HepG2 (cell line): Measurements from ENCODE around the gene TMEM141. TPM values are rescaled to one million over a fixed set of nuclear protein-coding genes. Genes with fewer than 3 reads are reported as not detected.

Experiments
- CEBPG ChIP-seq: IDR thresholded peaks from 2 replicates; pipeline ENCODE4 v1.6.1; 2016
- EEA1 ChIP-seq: sonication (generic); formaldehyde crosslinking; IDR thresholded peaks from 2 replicates; pipeline ENCODE4 v1.5.1; 2020; ENCODE audit warnings: mild to moderate bottlenecking, missing genetic modification reagents, borderline replicate concordance
- FOXP1 ChIP-seq, 2 experiments: fragments of 450-650 bp in 1 of 2; IDR thresholded peaks; 2 replicates each; pipeline ENCODE4 v1.6.1; 2017 to 2018; ENCODE audit warnings: antibody characterized with exemption in 1 of 2
- KDM2A ChIP-seq: sonication (generic); formaldehyde crosslinking; IDR thresholded peaks from 2 replicates; pipeline ENCODE4 v1.4.0; 2020; ENCODE audit warnings: low read depth, missing genetic modification reagents, borderline replicate concordance
- MAF1 ChIP-seq: sonication (generic); formaldehyde crosslinking; IDR thresholded peaks from 2 replicates; pipeline ENCODE4 v1.5.0; 2020; ENCODE audit warnings: missing genetic modification reagents, borderline replicate concordance
- NBN ChIP-seq: fragments of 450-650 bp; conservative IDR thresholded peaks from 2 replicates; pipeline ENCODE4 v1.6.1; 2017
- RBAK ChIP-seq: sonication (generic); formaldehyde crosslinking; IDR thresholded peaks from 2 replicates; pipeline ENCODE4 v1.5.1; 2020; ENCODE audit warnings: mild to moderate bottlenecking, missing genetic modification reagents
- RBFOX2 ChIP-seq: fragments of 200-400 bp; formaldehyde crosslinking; IDR thresholded peaks from 2 replicates; pipeline ENCODE4 v1.6.1; 2017; ENCODE audit warnings: low read depth, mild to moderate bottlenecking, low read length
- SETDB1 ChIP-seq: sonication (generic); formaldehyde crosslinking; IDR thresholded peaks from 2 replicates; pipeline ENCODE4 v1.5.1; 2020; ENCODE audit warnings: missing genetic modification reagents, mild to moderate bottlenecking, borderline replicate concordance
- SIN3A ChIP-seq: IDR thresholded peaks from 2 replicates; pipeline ENCODE4 v1.6.1; 2011; ENCODE audit warnings: low read depth, mild to moderate bottlenecking, control low read depth, low read length, borderline replicate concordance
- SMAD1 ChIP-seq: sonication (generic); formaldehyde crosslinking; IDR thresholded peaks from 2 replicates; pipeline ENCODE4 v1.4.0; 2020; ENCODE audit warnings: missing genetic modification reagents, low read depth, mild to moderate bottlenecking, borderline replicate concordance
- SRF ChIP-seq: IDR thresholded peaks from 2 replicates; pipeline ENCODE4 v1.6.1; 2011; ENCODE audit warnings: mild to moderate bottlenecking, low read depth, low read length, moderate library complexity
- TMF1 ChIP-seq: sonication (generic); formaldehyde crosslinking; IDR thresholded peaks from 2 replicates; pipeline ENCODE4 v1.8.1; 2022; ENCODE audit warnings: low read depth, missing genetic modification reagents
- ZFP1 ChIP-seq: IDR thresholded peaks from 2 replicates; pipeline ENCODE4 v1.6.1; 2016
- ZFP36 ChIP-seq: fragments of 150-350 bp; IDR thresholded peaks from 2 replicates; pipeline ENCODE4 v1.6.1; 2018; ENCODE audit warnings: borderline replicate concordance, low read length, low read depth; ENCODE audit not compliant: partially characterized antibody
- ZNF224 ChIP-seq: sonication (generic); formaldehyde crosslinking; IDR thresholded peaks from 2 replicates; pipeline ENCODE4 v1.5.0; 2020; ENCODE audit warnings: mild to moderate bottlenecking, missing genetic modification reagents
- ZNF326 ChIP-seq: sonication (generic); formaldehyde crosslinking; IDR thresholded peaks from 2 replicates; pipeline ENCODE4 v1.4.0; 2020; ENCODE audit warnings: missing genetic modification reagents, borderline replicate concordance
- ZNF337 ChIP-seq: sonication (generic); formaldehyde crosslinking; IDR thresholded peaks from 2 replicates; pipeline ENCODE4 v1.5.1; 2020; ENCODE audit warnings: missing genetic modification reagents, low read depth, mild to moderate bottlenecking, borderline replicate concordance
- ZNF577 ChIP-seq: sonication (generic); formaldehyde crosslinking; IDR thresholded peaks from 2 replicates; pipeline ENCODE4 v1.4.0; 2020; ENCODE audit warnings: mild to moderate bottlenecking, low read depth, missing genetic modification reagents, borderline replicate concordance
- ZNF775 ChIP-seq: sonication (generic); formaldehyde crosslinking; IDR thresholded peaks from 2 replicates; pipeline ENCODE4 v1.4.0; 2020; ENCODE audit warnings: missing genetic modification reagents, mild to moderate bottlenecking, moderate library complexity, borderline replicate concordance
- ZNF776 ChIP-seq: sonication (generic); formaldehyde crosslinking; IDR thresholded peaks from 2 replicates; pipeline ENCODE4 v1.4.0; 2020; ENCODE audit warnings: mild to moderate bottlenecking, missing genetic modification reagents
- polyA plus RNA-seq, 8 experiments: library from polyadenylated mRNA; depleted of rRNA in 3 of 8; stranded (reverse) in 7 of 8; unstranded in 1 of 8; fragments of >200 nt; fragmentation: Illumina TruSeq in 4 of 8; extraction: Trizol in 4 of 8; gene quantifications; 2 replicates each; pipeline versions ENCODE4 v1.2.1 to v1.2.3, GENCODE V29; 2011 to 2016; ENCODE audit warnings: low read depth in 4 of 8, missing spikeins in 1 of 8, mixed read lengths in 1 of 8; ENCODE audit not compliant: insufficient read depth in 1 of 8
- total RNA-seq, 5 experiments: library from RNA; depleted of rRNA; stranded (reverse); fragments of >200 nt; fragmentation: Illumina TruSeq; extraction: Trizol; gene quantifications; 2 replicates each; pipeline ENCODE4 v1.2.3, GENCODE V29; 2016; ENCODE audit warnings: low read depth in 1 of 5
- TF ChIP-seq, protein P1 (sequence below): sonication (generic); formaldehyde crosslinking; IDR thresholded peaks from 2 replicates; pipeline ENCODE4 v1.5.0; 2020; ENCODE audit warnings: mild to moderate bottlenecking, low read depth, missing genetic modification reagents, borderline replicate concordance
- TF ChIP-seq, protein P2 (sequence below): sonication (generic); formaldehyde crosslinking; IDR thresholded peaks from 2 replicates; pipeline ENCODE4 v1.4.0; 2020; ENCODE audit warnings: missing genetic modification reagents
- TF ChIP-seq, protein P3 (sequence below): sonication (generic); formaldehyde crosslinking; IDR thresholded peaks from 2 replicates; pipeline ENCODE4 v1.4.0; 2020; ENCODE audit warnings: missing genetic modification reagents
- TF ChIP-seq, protein P4 (sequence below): sonication (generic); formaldehyde crosslinking; IDR thresholded peaks from 2 replicates; pipeline ENCODE4 v1.9.0; 2021; ENCODE audit warnings: missing genetic modification reagents, borderline replicate concordance

The TMEM141 gene
- total and polyA plus RNA-seq, 2 of the 13 experiments (the other 11 are each of a cell fraction or from before 2014, with no cell fraction given), result 81.0 to 202 TPM

DNA sequence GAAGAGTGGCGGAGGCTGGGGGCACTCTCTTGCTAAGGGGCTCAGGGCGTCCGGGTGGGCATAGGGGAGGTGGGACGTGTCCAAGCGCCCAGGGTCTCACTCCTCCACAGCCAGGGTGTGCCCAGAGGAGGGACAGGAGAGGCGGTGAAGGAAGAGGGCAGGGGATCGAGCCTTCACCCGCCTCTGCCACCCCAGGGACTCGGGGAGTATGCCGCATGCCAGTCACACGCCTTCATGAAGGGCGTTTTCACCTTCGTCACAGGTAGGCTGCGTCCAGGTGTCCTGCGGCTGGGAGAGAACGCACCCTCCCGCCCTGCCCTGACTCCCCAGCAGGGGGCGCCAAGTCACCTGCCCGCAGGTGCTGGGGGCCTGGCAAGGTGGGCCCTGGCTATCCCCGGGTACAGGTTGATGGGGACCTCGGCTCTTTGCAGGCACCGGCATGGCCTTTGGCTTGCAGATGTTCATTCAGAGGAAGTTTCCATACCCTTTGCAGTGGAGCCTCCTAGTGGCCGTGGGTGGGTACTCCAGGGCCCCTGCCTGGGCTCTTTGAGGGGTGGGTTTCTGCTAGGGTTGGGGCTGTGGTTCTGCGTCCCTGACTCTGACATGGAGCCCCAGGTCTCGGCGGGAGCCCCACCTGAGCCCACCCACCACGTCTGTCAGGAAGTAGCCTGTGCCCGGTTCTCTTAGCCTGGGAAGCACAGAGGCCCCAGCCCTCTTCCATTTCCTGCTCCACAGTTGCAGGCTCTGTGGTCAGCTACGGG is 552 bp downstream of the TMEM141 start (continued):
- TF ChIP-seq MAF1 (CRISPR knock-in tag), result no peak
- no peak for TF ChIP-seq ZNF337 (CRISPR knock-in tag)
- TF ChIP-seq SRF, result no peak
- TF ChIP-seq SIN3A, result no peak
- TF ChIP-seq, protein P1, sequence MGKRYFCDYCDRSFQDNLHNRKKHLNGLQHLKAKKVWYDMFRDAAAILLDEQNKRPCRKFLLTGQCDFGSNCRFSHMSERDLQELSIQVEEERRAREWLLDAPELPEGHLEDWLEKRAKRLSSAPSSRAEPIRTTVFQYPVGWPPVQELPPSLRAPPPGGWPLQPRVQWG (CRISPR knock-in tag), result no peak
- no peak for TF ChIP-seq ZNF577 (CRISPR knock-in tag)
- no peak for TF ChIP-seq SETDB1 (CRISPR knock-in tag)
- no peak for TF ChIP-seq ZNF326 (CRISPR knock-in tag)
- TF ChIP-seq ZFP1 (CRISPR knock-in tag), result no peak
- TF ChIP-seq ZFP36, result no peak
- 0 out of 2 replicates have a peak, but pooled peaks have one; percentile 21 for TF ChIP-seq KDM2A (CRISPR knock-in tag)
- no peak for TF ChIP-seq FOXP1 (IDR thresholded peaks at IDR 0.05)
- TF ChIP-seq FOXP1 (CRISPR knock-in tag; IDR thresholded peaks at IDR 0.05), result no peak
- TF ChIP-seq, protein P2, sequence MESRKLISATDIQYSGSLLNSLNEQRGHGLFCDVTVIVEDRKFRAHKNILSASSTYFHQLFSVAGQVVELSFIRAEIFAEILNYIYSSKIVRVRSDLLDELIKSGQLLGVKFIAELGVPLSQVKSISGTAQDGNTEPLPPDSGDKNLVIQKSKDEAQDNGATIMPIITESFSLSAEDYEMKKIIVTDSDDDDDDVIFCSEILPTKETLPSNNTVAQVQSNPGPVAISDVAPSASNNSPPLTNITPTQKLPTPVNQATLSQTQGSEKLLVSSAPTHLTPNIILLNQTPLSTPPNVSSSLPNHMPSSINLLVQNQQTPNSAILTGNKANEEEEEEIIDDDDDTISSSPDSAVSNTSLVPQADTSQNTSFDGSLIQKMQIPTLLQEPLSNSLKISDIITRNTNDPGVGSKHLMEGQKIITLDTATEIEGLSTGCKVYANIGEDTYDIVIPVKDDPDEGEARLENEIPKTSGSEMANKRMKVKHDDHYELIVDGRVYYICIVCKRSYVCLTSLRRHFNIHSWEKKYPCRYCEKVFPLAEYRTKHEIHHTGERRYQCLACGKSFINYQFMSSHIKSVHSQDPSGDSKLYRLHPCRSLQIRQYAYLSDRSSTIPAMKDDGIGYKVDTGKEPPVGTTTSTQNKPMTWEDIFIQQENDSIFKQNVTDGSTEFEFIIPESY (CRISPR knock-in tag), result peak; percentile 7; the same call in 1 of the 2 replicates
- no peak; the same call in 1 of the 2 replicates for TF ChIP-seq ZNF224
- TF ChIP-seq, protein P3, sequence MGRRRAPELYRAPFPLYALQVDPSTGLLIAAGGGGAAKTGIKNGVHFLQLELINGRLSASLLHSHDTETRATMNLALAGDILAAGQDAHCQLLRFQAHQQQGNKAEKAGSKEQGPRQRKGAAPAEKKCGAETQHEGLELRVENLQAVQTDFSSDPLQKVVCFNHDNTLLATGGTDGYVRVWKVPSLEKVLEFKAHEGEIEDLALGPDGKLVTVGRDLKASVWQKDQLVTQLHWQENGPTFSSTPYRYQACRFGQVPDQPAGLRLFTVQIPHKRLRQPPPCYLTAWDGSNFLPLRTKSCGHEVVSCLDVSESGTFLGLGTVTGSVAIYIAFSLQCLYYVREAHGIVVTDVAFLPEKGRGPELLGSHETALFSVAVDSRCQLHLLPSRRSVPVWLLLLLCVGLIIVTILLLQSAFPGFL, result no peak
- no peak; the same call in 1 of the 2 replicates for TF ChIP-seq SMAD1 (CRISPR knock-in tag)
- no peak for TF ChIP-seq ZNF776 (CRISPR knock-in tag)
- TF ChIP-seq TMF1, result 0 out of 2 replicates have a peak, but pooled peaks have one; percentile 11
- TF ChIP-seq NBN, result no peak
- TF ChIP-seq, protein P4, sequence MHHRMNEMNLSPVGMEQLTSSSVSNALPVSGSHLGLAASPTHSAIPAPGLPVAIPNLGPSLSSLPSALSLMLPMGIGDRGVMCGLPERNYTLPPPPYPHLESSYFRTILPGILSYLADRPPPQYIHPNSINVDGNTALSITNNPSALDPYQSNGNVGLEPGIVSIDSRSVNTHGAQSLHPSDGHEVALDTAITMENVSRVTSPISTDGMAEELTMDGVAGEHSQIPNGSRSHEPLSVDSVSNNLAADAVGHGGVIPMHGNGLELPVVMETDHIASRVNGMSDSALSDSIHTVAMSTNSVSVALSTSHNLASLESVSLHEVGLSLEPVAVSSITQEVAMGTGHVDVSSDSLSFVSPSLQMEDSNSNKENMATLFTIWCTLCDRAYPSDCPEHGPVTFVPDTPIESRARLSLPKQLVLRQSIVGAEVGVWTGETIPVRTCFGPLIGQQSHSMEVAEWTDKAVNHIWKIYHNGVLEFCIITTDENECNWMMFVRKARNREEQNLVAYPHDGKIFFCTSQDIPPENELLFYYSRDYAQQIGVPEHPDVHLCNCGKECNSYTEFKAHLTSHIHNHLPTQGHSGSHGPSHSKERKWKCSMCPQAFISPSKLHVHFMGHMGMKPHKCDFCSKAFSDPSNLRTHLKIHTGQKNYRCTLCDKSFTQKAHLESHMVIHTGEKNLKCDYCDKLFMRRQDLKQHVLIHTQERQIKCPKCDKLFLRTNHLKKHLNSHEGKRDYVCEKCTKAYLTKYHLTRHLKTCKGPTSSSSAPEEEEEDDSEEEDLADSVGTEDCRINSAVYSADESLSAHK (CRISPR knock-in tag), result no peak
- no peak for TF ChIP-seq ZNF775
- TF ChIP-seq RBAK (CRISPR knock-in tag), result no peak
- no peak for TF ChIP-seq EEA1 (CRISPR knock-in tag)
- no peak for TF ChIP-seq CEBPG
- peak; percentile 91 for TF ChIP-seq RBFOX2
